Neural cell (in vitro differentiated cells): ENCODE results near the gene GLYATL3.

Experiments
- CTCF ChIP-seq: fragments of 450-650 bp; IDR thresholded peaks from 2 replicates; pipeline ENCODE4 v1.5.1; 2014; ENCODE audit warnings: antibody characterized with exemption, mild to moderate bottlenecking, moderate library complexity; ENCODE audit not compliant: poor library complexity, severe bottlenecking
- EP300 ChIP-seq: fragments of 450-650 bp; conservative IDR thresholded peaks from 2 replicates; pipeline ENCODE4 v1.6.1; 2014; ENCODE audit warnings: antibody characterized with exemption, mild to moderate bottlenecking, moderate library complexity; ENCODE audit not compliant: poor library complexity, severe bottlenecking
- EZH2 ChIP-seq: fragments of 200-600, 300-800 bp; shearing (Covaris generic), sonication (generic); IDR thresholded peaks from 2 replicates; pipeline ENCODE4 v1.6.1; 2014; ENCODE audit warnings: antibody characterized with exemption, low read length, borderline replicate concordance, mild to moderate bottlenecking; ENCODE audit not compliant: insufficient read depth, poor library complexity, severe bottlenecking
- MXI1 ChIP-seq: fragments of 450-650 bp; conservative IDR thresholded peaks from 2 replicates; pipeline ENCODE4 v1.6.1; 2014; ENCODE audit warnings: antibody characterized with exemption, mild to moderate bottlenecking; ENCODE audit not compliant: poor library complexity, severe bottlenecking
- POLR2AphosphoS5 ChIP-seq: IDR thresholded peaks from 2 replicates; pipeline ENCODE4 v1.6.1; 2012
- RAD21 ChIP-seq: fragments of 450-650 bp; conservative IDR thresholded peaks from 2 replicates; pipeline ENCODE4 v1.6.1; 2014; ENCODE audit warnings: antibody characterized with exemption, mild to moderate bottlenecking, moderate library complexity
- REST ChIP-seq: IDR thresholded peaks from 2 replicates; pipeline ENCODE4 v1.6.1; 2012; ENCODE audit warnings: borderline replicate concordance
- TAF1 ChIP-seq: IDR thresholded peaks from 2 replicates; pipeline ENCODE4 v1.6.1; 2012; ENCODE audit warnings: low read depth

DNA sequence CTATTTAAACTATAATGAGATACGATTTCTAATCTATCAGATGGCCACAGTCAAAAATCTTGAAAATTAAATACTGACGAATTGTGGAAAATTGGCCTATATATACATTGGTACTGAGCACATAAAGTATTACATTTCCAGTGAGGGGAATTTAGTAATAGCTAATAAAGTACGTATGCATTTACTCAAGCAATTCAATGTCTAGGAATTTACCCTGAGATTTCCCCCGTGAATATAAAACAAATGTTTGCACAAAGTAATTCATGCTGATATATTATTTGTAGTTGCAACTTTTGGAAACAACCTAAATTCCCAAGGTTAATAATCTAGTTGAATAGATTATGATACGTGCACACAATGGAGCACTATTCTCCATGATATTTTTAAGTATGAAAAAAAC lies 36.1 kb downstream of the GLYATL3 start:
- TF ChIP-seq TAF1, result no peak
- no peak for TF ChIP-seq POLR2AphosphoS5
- no peak for TF ChIP-seq CTCF
- no peak for TF ChIP-seq EP300
- TF ChIP-seq EZH2, result no peak
- no peak for TF ChIP-seq RAD21
- TF ChIP-seq REST, result no peak
- no peak for TF ChIP-seq MXI1
